ENCODE data around the gene COL28A1. TPM values are rescaled to one million over a fixed set of nuclear protein-coding genes. Genes with fewer than 3 reads are reported as not detected.

The COL28A1 gene
- total RNA-seq, 1 donor from 2014 or later = 1.8 TPM

DNA sequence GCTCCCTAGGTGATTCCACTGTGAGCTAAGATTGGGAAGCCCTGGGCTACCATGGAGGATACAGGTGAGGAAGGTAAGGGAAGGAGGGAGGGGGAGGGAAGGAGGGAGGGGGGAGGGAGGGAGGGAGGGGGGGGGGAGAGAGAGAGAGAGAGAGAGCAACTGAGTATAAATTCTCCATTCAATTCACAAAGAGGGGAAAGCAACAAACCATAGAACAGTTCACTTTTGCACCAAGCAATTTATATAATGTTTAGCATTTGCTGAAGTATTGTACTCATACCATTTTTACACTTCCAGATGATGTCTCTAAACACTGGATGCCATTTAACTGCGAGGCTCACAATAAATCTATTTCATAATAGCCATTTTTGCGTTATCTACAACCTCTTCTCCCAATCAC lies 118.3 kb downstream of the COL28A1 start:
- Mint-ChIP-seq H3K4me3 (no peak overlapping the region), H3K9me3 (no peaks in the 10 kb centered on the region), H3K36me3 (no peaks in the 10 kb centered on the region), H3K27ac (no peak overlapping the region), H3K4me1 (no peaks in the 10 kb centered on the region), H3K27me3 (ENCODE audit: low read depth) (peaks cover 2% of the 10 kb centered on the region)
- no peak for DNase-seq (ENCODE audit: low spot score in 2 of 2, unreplicated experiment in 2 of 2)
- TF ChIP-seq, protein P1, sequence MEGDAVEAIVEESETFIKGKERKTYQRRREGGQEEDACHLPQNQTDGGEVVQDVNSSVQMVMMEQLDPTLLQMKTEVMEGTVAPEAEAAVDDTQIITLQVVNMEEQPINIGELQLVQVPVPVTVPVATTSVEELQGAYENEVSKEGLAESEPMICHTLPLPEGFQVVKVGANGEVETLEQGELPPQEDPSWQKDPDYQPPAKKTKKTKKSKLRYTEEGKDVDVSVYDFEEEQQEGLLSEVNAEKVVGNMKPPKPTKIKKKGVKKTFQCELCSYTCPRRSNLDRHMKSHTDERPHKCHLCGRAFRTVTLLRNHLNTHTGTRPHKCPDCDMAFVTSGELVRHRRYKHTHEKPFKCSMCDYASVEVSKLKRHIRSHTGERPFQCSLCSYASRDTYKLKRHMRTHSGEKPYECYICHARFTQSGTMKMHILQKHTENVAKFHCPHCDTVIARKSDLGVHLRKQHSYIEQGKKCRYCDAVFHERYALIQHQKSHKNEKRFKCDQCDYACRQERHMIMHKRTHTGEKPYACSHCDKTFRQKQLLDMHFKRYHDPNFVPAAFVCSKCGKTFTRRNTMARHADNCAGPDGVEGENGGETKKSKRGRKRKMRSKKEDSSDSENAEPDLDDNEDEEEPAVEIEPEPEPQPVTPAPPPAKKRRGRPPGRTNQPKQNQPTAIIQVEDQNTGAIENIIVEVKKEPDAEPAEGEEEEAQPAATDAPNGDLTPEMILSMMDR (IDR thresholded peaks at IDR 0.05; ENCODE audit: unreplicated experiment) = no peak

- DNase-seq (ENCODE audit: low spot score in 2 of 2, unreplicated experiment in 2 of 2) = no peak
- TF ChIP-seq, protein P1 (IDR thresholded peaks at IDR 0.05; ENCODE audit: unreplicated experiment) = no peak
- Mint-ChIP-seq H3K9me3 (no peaks in the 10 kb centered on the region), H3K27ac (no peak overlapping the region), H3K36me3 (no peaks in the 10 kb centered on the region), H3K27me3 (ENCODE audit: low read depth) (peaks cover 2% of the 10 kb centered on the region), H3K4me3 (no peak overlapping the region), H3K4me1 (no peaks in the 10 kb centered on the region)
These were observed 119.4 kb downstream of the COL28A1 start for GRCh38 chr7:7416031-7416858.

DNA sequence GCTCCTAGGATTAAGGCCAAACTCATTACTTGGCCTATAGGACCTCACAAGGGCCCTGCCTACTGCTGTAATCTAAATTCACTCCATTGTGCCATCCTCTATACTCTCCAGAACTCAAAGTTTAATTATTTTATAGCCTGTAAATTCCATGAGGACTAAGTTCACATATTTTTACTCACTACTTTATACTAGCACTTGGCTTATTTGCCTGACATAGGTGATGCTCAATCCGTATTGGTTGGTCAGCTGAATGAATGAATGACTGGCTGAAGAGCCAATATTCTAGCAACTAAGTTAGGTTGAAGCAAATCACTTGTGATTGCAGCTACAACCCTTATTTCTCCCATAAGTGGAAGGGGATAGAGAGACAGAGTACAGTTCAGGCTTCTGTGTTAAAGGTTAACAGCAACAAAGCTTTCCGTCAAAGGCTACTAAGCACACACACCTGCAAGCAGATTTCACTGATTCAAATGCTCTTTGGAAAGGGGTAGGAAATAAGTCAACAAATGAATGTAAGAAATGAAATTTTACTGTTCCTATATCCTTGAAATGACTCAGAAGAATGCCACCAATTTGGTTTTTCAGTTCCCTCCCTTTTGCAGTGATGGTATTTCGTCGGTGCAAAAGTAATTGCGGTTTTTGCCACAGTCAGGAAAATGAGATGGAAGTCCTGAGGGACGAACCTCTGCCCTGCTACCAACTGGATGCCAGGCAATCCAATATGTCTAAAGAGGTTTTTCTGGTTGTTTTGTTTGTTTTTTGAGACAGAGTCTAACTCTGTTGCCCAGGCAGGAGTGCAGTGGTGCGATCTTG lies 120.7 kb downstream of the COL28A1 start:
- TF ChIP-seq, protein P1 (IDR thresholded peaks at IDR 0.05; ENCODE audit: unreplicated experiment) = no peak
- Mint-ChIP-seq H3K27me3 (ENCODE audit: low read depth) (peaks cover 2% of the 10 kb centered on the region), H3K4me1 (no peaks in the 10 kb centered on the region), H3K9me3 (no peaks in the 10 kb centered on the region), H3K36me3 (no peaks in the 10 kb centered on the region), H3K27ac (no peak overlapping the region), H3K4me3 (no peak overlapping the region)
- DNase-seq (ENCODE audit: low spot score in 2 of 2, unreplicated experiment in 2 of 2) = no peak

GRCh38 chr7:7408001-7408770 lies 127.5 kb downstream of the COL28A1 start:
- Mint-ChIP-seq H3K27ac (no peak overlapping the region), H3K9me3 (peaks cover 14% of the 10 kb centered on the region)
- TF ChIP-seq, protein P1 (IDR thresholded peaks at IDR 0.05; ENCODE audit: unreplicated experiment) = no peak

DNA sequence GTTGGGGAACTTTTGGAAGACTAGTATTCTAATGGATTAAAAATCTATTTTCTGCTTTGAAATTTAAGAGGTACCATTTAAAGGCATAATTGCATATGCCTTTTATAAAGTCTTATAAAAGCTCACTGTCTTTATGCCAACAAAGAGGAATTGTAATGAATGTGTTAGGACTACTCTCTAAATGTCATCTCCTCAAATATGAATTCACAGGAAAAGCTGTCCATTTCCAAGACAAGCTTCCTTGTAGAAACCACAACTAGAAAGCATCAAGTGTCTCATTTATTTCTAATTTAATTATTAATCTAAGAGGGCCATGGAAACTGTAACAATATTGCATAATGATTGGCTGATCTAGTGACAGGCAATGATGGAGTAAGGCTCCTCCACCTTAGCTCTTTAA lies 130.2 kb downstream of the COL28A1 start:
- peaks cover 8% of the 10 kb centered on the region for H3K4me1 Mint-ChIP-seq
- no peaks in the 10 kb centered on the region for H3K27me3 Mint-ChIP-seq (ENCODE audit: low read depth)
- H3K4me3 Mint-ChIP-seq = no peak overlapping the region
- no peak for DNase-seq (ENCODE audit: low spot score in 2 of 2, unreplicated experiment in 2 of 2)
- H3K9me3 Mint-ChIP-seq = peaks cover 14% of the 10 kb centered on the region
- no peak overlapping the region for H3K27ac Mint-ChIP-seq
- peaks cover 4% of the 10 kb centered on the region for H3K36me3 Mint-ChIP-seq
- TF ChIP-seq, protein P1 (IDR thresholded peaks at IDR 0.05; ENCODE audit: unreplicated experiment) = no peak

More at GRCh38 chr7:7408001-7408770, 127.5 kb downstream of the COL28A1 start:
- Mint-ChIP-seq H3K4me3 (no peak overlapping the region), H3K4me1 (peaks cover 8% of the 10 kb centered on the region), H3K27me3 (ENCODE audit: low read depth) (no peaks in the 10 kb centered on the region), H3K36me3 (peaks cover 4% of the 10 kb centered on the region)
- DNase-seq (ENCODE audit: low spot score in 2 of 2, unreplicated experiment in 2 of 2) = no peak
